BJ (cell line): ENCODE results near the gene GRIK2. TPM values are rescaled to one million over a fixed set of nuclear protein-coding genes. Genes with fewer than 3 reads are reported as not detected.

Experiments used
- CTCF ChIA-PET: fragments of 350-600 bp; formaldehyde crosslinking; extraction: SDS; loops from one replicate; lab custom pipeline; 2021; ENCODE audit warnings: antibody characterized with exemption, inconsistent platforms; lab: Yijun Ruan, JAX
- POLR2A ChIA-PET: fragments of 300-600 bp; sonication (Branson Sonifier 250); formaldehyde crosslinking; extraction: SDS; loops from one replicate; lab custom pipeline; 2021; ENCODE audit warnings: antibody characterized with exemption; lab: Charles Lee
- DNase-seq: peaks from one replicate; pipeline ENCODE4 v3.0.0-alpha.2; 2011; ENCODE audit warnings: low read depth
- H3K27me3 ChIP-seq: 2 replicates; pipeline ENCODE4 v1.6.0; 2011; ENCODE audit warnings: low read length; ENCODE audit not compliant: control insufficient read depth, insufficient read depth
- H3K36me3 ChIP-seq: 2 replicates; pipeline ENCODE4 v1.5.1; 2011; ENCODE audit warnings: low read length; ENCODE audit not compliant: control insufficient read depth, insufficient read depth
- H3K4me3 ChIP-seq: 2 replicates; pipeline ENCODE4 v1.5.1; 2011; ENCODE audit warnings: low read depth, mild to moderate bottlenecking, control low read depth, low read length
- polyA plus RNA-seq: library from polyadenylated mRNA; depleted of rRNA; stranded (reverse); fragments of >200 nt; gene quantifications from 2 replicates; pipeline ENCODE4 v1.2.3, GENCODE V29; 2011
- TF ChIP-seq, protein P1 (sequence below): IDR thresholded peaks from 2 replicates; pipeline ENCODE4 v1.5.1; 2011; ENCODE audit warnings: low read depth, mild to moderate bottlenecking, control low read depth, inconsistent platforms, low read length, moderate library complexity; ENCODE audit not compliant: insufficient read depth

GRIK2 gene
- polyA plus RNA-seq, 1 experiment: 23.0 TPM

- no peaks in the 10 kb centered on the region for H3K27me3 ChIP-seq
- CTCF ChIA-PET: interaction anchor here (1.0 kb wide), 1 partner anchor 19 kb away, joined by 3 read pairs; no protein-coding TSS in a partner anchor
- POLR2A ChIA-PET: no interaction called here
- no peak for DNase-seq
- TF ChIP-seq, protein P1, sequence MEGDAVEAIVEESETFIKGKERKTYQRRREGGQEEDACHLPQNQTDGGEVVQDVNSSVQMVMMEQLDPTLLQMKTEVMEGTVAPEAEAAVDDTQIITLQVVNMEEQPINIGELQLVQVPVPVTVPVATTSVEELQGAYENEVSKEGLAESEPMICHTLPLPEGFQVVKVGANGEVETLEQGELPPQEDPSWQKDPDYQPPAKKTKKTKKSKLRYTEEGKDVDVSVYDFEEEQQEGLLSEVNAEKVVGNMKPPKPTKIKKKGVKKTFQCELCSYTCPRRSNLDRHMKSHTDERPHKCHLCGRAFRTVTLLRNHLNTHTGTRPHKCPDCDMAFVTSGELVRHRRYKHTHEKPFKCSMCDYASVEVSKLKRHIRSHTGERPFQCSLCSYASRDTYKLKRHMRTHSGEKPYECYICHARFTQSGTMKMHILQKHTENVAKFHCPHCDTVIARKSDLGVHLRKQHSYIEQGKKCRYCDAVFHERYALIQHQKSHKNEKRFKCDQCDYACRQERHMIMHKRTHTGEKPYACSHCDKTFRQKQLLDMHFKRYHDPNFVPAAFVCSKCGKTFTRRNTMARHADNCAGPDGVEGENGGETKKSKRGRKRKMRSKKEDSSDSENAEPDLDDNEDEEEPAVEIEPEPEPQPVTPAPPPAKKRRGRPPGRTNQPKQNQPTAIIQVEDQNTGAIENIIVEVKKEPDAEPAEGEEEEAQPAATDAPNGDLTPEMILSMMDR: no peak
- H3K4me3 ChIP-seq: no peak overlapping the region
- no peaks in the 10 kb centered on the region for H3K36me3 ChIP-seq
These were observed 323.3 kb downstream of the GRIK2 start for GRCh38 chr6:101716810-101717209.

DNA sequence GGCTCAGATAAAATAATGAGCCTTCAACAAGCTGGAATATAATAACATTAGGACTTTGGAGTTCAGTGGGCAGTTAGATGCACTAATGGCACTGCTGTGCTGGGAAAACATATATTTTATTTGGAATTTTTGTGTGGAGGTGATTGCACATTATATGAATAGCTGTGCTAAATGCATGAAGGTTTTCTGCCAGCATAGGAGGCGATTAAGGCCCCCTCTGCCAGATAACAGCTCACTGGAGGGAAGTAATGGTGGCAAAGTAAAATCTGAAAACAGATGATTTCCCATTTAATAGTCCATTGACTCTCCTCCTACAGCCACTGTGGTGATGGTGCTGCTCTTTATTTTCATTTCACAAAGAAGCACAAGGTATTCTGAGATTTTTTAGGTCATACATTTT, 326.0 kb downstream of the GRIK2 start:
- CTCF ChIA-PET: no interaction called here
- no peaks in the 10 kb centered on the region for H3K27me3 ChIP-seq
- no peak overlapping the region for H3K4me3 ChIP-seq
- TF ChIP-seq, protein P1: no peak
- POLR2A ChIA-PET: no interaction called here
- DNase-seq: no peak
- no peaks in the 10 kb centered on the region for H3K36me3 ChIP-seq

GRCh38 chr6:101722471-101722870, 329.0 kb downstream of the GRIK2 start:
- TF ChIP-seq, protein P1: no peak
- DNase-seq: no peak
- no peak overlapping the region for H3K4me3 ChIP-seq
- ChIA-PET POLR2A (no interaction called here), CTCF (no interaction called here)
- H3K36me3 ChIP-seq: no peaks in the 10 kb centered on the region
- no peaks in the 10 kb centered on the region for H3K27me3 ChIP-seq

DNA sequence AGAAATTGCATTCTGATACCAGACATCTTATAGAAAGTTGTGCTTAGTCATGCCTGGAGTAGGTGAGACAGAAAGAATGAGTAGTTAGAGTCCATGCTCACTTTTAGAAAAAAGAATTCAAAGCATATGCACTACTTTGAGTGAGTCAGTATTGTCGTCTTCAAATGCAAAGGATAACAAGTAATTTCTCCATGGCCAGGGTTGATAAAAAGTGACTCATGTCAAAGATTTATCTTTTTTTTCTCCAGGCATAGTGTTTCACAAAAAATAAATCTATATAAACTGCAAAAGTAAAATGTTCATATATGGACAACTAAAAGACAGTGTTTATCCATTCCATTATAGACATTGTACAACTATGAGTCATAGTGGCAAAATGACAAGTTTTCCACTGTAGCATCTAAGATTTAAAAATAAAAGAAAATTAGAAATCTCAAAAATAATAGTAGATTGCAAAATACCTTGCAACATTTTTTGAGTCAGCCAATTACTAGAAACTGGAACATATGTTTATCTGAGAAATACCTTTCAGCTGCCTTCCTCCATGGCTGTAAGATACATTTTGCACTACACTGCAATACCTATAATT, 329.6 kb downstream of the GRIK2 start:
- CTCF ChIA-PET: no interaction called here
- Histone ChIP-seq H3K4me3 (no peak overlapping the region), H3K36me3 (no peaks in the 10 kb centered on the region), H3K27me3 (no peaks in the 10 kb centered on the region)
- peak; percentile 78 for DNase-seq
- TF ChIP-seq, protein P1: no peak
- POLR2A ChIA-PET: no interaction called here

GRCh38 chr6:101728388-101728787, 334.9 kb downstream of the GRIK2 start:
- Histone ChIP-seq H3K27me3 (no peaks in the 10 kb centered on the region), H3K36me3 (no peaks in the 10 kb centered on the region), H3K4me3 (no peak overlapping the region)
- ChIA-PET POLR2A (no interaction called here), CTCF (no interaction called here)
- DNase-seq: no peak
- TF ChIP-seq, protein P1: no peak
